GM12878 (cell line): ENCODE data around the gene SSR2. TPM values are rescaled to one million over a fixed set of nuclear protein-coding genes. Genes with fewer than 3 reads are reported as not detected.

Source experiments
- BCL11A ChIP-seq: IDR thresholded peaks from 2 replicates; pipeline ENCODE4 v1.6.1; 2011; ENCODE audit warnings: low read depth, low read length
- BCL3 ChIP-seq: IDR thresholded peaks from 2 replicates; pipeline ENCODE4 v1.6.1; 2011; ENCODE audit warnings: borderline replicate concordance, low read depth, mild to moderate bottlenecking, moderate library complexity, low read length; ENCODE audit not compliant: insufficient read depth, poor library complexity, severe bottlenecking
- BRCA1 ChIP-seq: IDR thresholded peaks from 2 replicates; pipeline ENCODE4 v1.6.1; 2011; ENCODE audit warnings: low read depth, low read length, improper control_type of control experiment
- CTCF ChIP-seq, 3 experiments: IDR thresholded peaks in 2 of 3; conservative IDR thresholded peaks in 1 of 3; 2 replicates each; pipeline ENCODE4 v1.5.1; 2011; ENCODE audit warnings: low read depth in 3 of 3, low read length in 3 of 3, mild to moderate bottlenecking in 3 of 3, control low read depth in 2 of 3, moderate library complexity in 2 of 3, inconsistent platforms in 1 of 3, mixed read lengths in 1 of 3; ENCODE audit not compliant: control insufficient read depth in 2 of 3, insufficient read depth in 1 of 3; ENCODE audit errors: extremely low read depth in 1 of 3
- E4F1 ChIP-seq: fragments of 450-650 bp; IDR thresholded peaks from 2 replicates; pipeline ENCODE4 v1.6.1; 2018; ENCODE audit warnings: borderline replicate concordance, mild to moderate bottlenecking; ENCODE audit not compliant: partially characterized antibody
- FOXK2 ChIP-seq: fragments of 450-650 bp; IDR thresholded peaks from 2 replicates; pipeline ENCODE4 v1.6.1; 2017; ENCODE audit warnings: mild to moderate bottlenecking, moderate library complexity
- LARP7 ChIP-seq: fragments of 450-650 bp; IDR thresholded peaks from 2 replicates; pipeline ENCODE4 v1.6.1; 2017; ENCODE audit warnings: mild to moderate bottlenecking
- MAX ChIP-seq: IDR thresholded peaks from 2 replicates; pipeline ENCODE4 v1.6.1; 2012; ENCODE audit warnings: low read depth, low read length, improper control_type of control experiment
- MTA2 ChIP-seq: fragments of 450-650 bp; IDR thresholded peaks from 2 replicates; pipeline ENCODE4 v1.6.1; 2016; ENCODE audit warnings: low read depth, mild to moderate bottlenecking, moderate library complexity
- NBN ChIP-seq: fragments of 450-650 bp; IDR thresholded peaks from 2 replicates; pipeline ENCODE4 v1.6.1; 2016
- PAX8 ChIP-seq: fragments of 450-650 bp; IDR thresholded peaks from 2 replicates; pipeline ENCODE4 v1.6.1; 2017; ENCODE audit warnings: mild to moderate bottlenecking, moderate library complexity
- RCOR1 ChIP-seq: conservative IDR thresholded peaks from 2 replicates; pipeline ENCODE4 v1.6.1; 2012; ENCODE audit warnings: low read depth, low read length, improper control_type of control experiment
- RELA ChIP-seq: fragments of 450-650 bp; IDR thresholded peaks from 2 replicates; pipeline ENCODE4 v1.8.0; 2014; ENCODE audit warnings: borderline replicate concordance; ENCODE audit not compliant: partially characterized antibody
- SIX5 ChIP-seq: IDR thresholded peaks from 2 replicates; pipeline ENCODE4 v1.6.1; 2011; ENCODE audit warnings: mild to moderate bottlenecking, low read depth, low read length, moderate library complexity; ENCODE audit not compliant: severe bottlenecking
- SMAD5 ChIP-seq: IDR thresholded peaks from 2 replicates; pipeline ENCODE4 v1.6.1; 2016; ENCODE audit warnings: antibody characterized with exemption, low read depth
- SREBF2 ChIP-seq: IDR thresholded peaks from 2 replicates; pipeline ENCODE4 v1.6.1; 2012; ENCODE audit warnings: mild to moderate bottlenecking, low read length
- TBL1XR1 ChIP-seq: IDR thresholded peaks from 2 replicates; pipeline ENCODE4 v1.6.1; 2012; ENCODE audit warnings: low read depth, low read length, improper control_type of control experiment
- USF2 ChIP-seq: IDR thresholded peaks from 2 replicates; pipeline ENCODE4 v1.6.1; 2011; ENCODE audit warnings: low read depth, low read length, improper control_type of control experiment, borderline replicate concordance
- YY1 ChIP-seq: IDR thresholded peaks from 2 replicates; pipeline ENCODE4 v1.6.1; 2011; ENCODE audit warnings: low read depth, mild to moderate bottlenecking, low read length
- ZBTB11 ChIP-seq: fragments of 450-650 bp; formaldehyde crosslinking; IDR thresholded peaks from 2 replicates; pipeline ENCODE4 v1.5.0; 2022; ENCODE audit warnings: mild to moderate bottlenecking, missing genetic modification characterization
- polyA plus RNA-seq, 11 experiments: library from polyadenylated mRNA; depleted of rRNA in 4 of 11; unstranded in 6 of 11; stranded (reverse) in 5 of 11; fragments of >200 nt; fragmentation: Nextera tagmentation in 4 of 11; fragmentation: Illumina TruSeq in 1 of 11; extraction: Ambion mirVana in 4 of 11; extraction: Trizol in 1 of 11; gene quantifications; 1 replicate in 1 of 11; 2 replicates in 10 of 11; pipeline versions ENCODE4 v1.2.1 to v1.2.3, GENCODE V29; 2011 to 2016; ENCODE audit warnings: inconsistent platforms in 2 of 11, missing spikeins in 2 of 11, low read depth in 1 of 11
- total RNA-seq, 4 experiments: library from RNA; depleted of rRNA in 3 of 4; stranded (reverse); fragments of >200 nt in 3 of 4; fragmentation: Illumina TruSeq in 1 of 4; extraction: Trizol in 1 of 4; gene quantifications; 2 replicates each; pipeline versions ENCODE4 v1.2.1 to v1.2.3, GENCODE V29; 2013 to 2021

The SSR2 gene
- total and polyA plus RNA-seq, 10 of the 15 experiments (the other 5 are each of a cell fraction or from before 2014, with no cell fraction given): 207 to 553 (median 315) TPM

- TF ChIP-seq USF2 (no peak), SREBF2 (no peak), BRCA1 (no peak), SMAD5 (no peak), E4F1 (no peak), RCOR1 (0 out of 2 replicates have a peak, but pooled peaks have one; percentile 83), MTA2 (peak; percentile 89), RELA (no peak), BCL11A (no peak), TBL1XR1 (no peak), CTCF (IDR thresholded peaks at IDR 0.05 in 2 of 3, conservative IDR thresholded peaks at IDR 0.05 in 1 of 3; ENCODE audit: control insufficient read depth in 2 of 3, extremely low read depth in 1 of 3, insufficient read depth in 1 of 3, low read depth in 3 of 3, low read length in 3 of 3) (no peak), MAX (no peak), ZBTB11 (no peak), NBN (no peak), PAX8 (no peak), BCL3 (no peak), FOXK2 (no peak), YY1 (no peak), SIX5 (no peak), LARP7 (no peak)
Observed at GRCh38 chr1:156012051-156012817, 8.5 kb downstream of the SSR2 start (continued).
